BLaER1 treated with 17β-estradiol and CSF1 and Interleukin-3, amounts not matched to agents 10 nM and 100 nM (cell line): ENCODE data around the gene NVL.
A peak's percentile ranks its signal among the peaks of the same experiment; 100 is the strongest.
"Not testable (repeated sequence)": the region's sequence is repeated elsewhere in the genome, so short reads cannot be mapped to it uniquely, and the experiment has no call there.

Experiments
- H3K27ac ChIP-seq, 11 experiments: shearing (Covaris generic); formaldehyde crosslinking; 2 replicates each; pipeline ENCODE4 v1.8.1; 2022
- H3K27me3 ChIP-seq, 11 experiments: shearing (Covaris generic); formaldehyde crosslinking; 2 replicates each; pipeline ENCODE4 v1.8.1; 2022
- H3K36me3 ChIP-seq, 11 experiments: shearing (Covaris generic); formaldehyde crosslinking; 2 replicates each; pipeline ENCODE4 v1.8.1; 2022
- H3K4me1 ChIP-seq, 10 experiments: shearing (Covaris generic); formaldehyde crosslinking; 2 replicates each; pipeline ENCODE4 v1.8.1; 2022
- H3K4me2 ChIP-seq, 11 experiments: shearing (Covaris generic); formaldehyde crosslinking; 2 replicates each; pipeline ENCODE4 v1.8.1; 2022
- H3K4me3 ChIP-seq, 10 experiments: shearing (Covaris generic); formaldehyde crosslinking; 2 replicates each; pipeline ENCODE4 v1.8.1; 2022
- H3K9ac ChIP-seq, 11 experiments: shearing (Covaris generic); formaldehyde crosslinking; 2 replicates each; pipeline ENCODE4 v1.8.1; 2022
- H3K9me3 ChIP-seq, 11 experiments: shearing (Covaris generic); formaldehyde crosslinking; replicated peaks in 1 of 11; 2 replicates each; pipeline ENCODE4 v1.8.1; 2022
- H4K20me1 ChIP-seq, 11 experiments: shearing (Covaris generic); formaldehyde crosslinking; 2 replicates each; pipeline ENCODE4 v1.8.1; 2022
- Cebpa-rat ChIP-seq, 11 experiments: shearing (Covaris generic); IDR thresholded peaks; 2 replicates each; pipeline ENCODE4 v1.8.1; 2022

The NVL gene

DNA sequence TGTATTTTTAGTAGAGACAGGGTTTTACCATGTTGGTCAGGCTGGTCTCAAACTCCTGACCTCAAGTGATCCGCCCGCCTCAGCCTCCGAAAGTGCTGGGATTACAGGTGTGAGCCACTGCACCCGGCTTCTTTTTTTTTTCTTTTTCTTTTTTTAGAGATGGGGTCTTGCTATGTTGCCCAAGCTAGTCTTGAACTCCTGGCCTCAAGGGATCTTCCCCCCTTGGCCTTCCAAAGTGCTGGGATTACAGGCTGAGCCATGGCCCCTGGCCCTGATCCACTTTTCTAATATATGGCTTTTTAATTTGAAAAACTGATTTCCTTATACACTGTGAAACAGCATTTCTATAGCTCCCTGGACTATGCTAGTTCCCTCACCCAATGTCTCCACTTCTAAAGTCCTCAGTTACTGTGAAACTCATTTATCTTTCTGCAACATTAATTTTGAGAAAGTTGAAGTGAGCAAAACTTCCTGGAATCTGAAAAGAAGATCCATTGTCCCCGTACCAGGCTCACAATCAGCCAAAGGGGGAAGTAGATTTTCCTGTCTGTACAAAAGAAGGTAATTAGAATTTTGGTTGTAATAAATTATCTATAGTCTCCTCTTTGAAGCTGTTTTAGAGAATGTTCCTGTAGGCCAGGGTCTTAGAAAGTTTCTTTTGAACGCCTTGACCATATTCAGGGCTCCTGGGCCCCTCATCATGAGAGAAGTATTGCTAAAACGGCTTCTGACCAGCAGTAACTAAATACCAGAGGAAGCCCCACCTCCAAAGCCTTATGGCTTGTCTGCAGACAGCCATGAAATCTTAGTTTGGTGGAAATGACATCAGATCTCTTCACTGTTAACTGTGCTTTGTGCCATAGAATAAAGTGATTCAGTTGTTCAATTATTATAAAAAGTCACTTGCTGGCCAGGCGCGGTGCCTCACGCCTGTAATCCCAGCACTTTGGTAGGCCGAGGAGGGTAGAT, 112.0 kb downstream of the NVL start:
- TF ChIP-seq Cebpa-rat (IDR thresholded peaks at IDR 0.05): no peak
- peak overlapping the region in 8 of 11 experiments; percentile 7 to 66 (median 54); a peak in 10 of 22 replicates for H3K27ac ChIP-seq

DNA sequence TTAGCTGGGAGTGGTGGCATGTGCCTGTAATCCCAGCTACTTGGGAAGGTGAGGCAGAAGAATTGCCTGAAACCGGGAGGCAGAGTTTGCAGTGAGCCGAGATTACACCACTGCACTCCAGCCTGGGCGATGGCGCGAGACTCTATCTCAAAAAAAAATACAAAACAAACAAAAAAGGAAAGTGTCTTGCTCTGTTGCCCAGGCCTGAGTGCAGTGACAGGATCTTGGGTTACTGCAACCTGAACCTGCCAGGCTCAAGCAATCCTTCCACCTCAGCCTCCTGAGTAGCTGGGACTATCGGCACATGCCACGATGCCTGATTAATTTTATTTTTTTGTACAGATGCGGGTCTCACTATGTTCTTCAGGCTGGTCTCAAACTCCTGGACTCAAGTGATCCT, 113.6 kb downstream of the NVL start:
- Histone ChIP-seq H3K4me1 (peaks cover 11 to 39% (median 26%) of the 10 kb centered on the region in 10 experiments; a peak in 19 of 20 replicates), H4K20me1 (no peaks in the 10 kb centered on the region), H3K4me3 (no peak overlapping the region), H3K27ac (no peak overlapping the region), H3K9me3 (no peaks in the 10 kb centered on the region), H3K36me3 (no peaks in the 10 kb centered on the region), H3K9ac (no peak overlapping the region), H3K27me3 (no peaks in the 10 kb centered on the region), H3K4me2 (no peak overlapping the region)
- TF ChIP-seq Cebpa-rat (IDR thresholded peaks at IDR 0.05): no peak

More for the DNA sequence above, 112.0 kb downstream of the NVL start:
- Histone ChIP-seq H3K27me3 (no peaks in the 10 kb centered on the region), H3K9me3 (no peaks in the 10 kb centered on the region), H3K4me3 (no peak overlapping the region), H4K20me1 (no peaks in the 10 kb centered on the region), H3K4me1 (peaks cover 11 to 34% (median 25%) of the 10 kb centered on the region in 10 experiments; a peak in 19 of 20 replicates), H3K36me3 (no peaks in the 10 kb centered on the region), H3K4me2 (peak overlapping the region in 9 of 11 experiments; percentile 0 to 78 (median 58); a peak in 19 of 22 replicates), H3K9ac (peak overlapping the region in 6 of 11 experiments; percentile 17 to 54 (median 32); a peak in 6 of 22 replicates)

- no peak overlapping the region for H3K9ac ChIP-seq
- no peaks in the 10 kb centered on the region for H3K36me3 ChIP-seq
- no peak for TF ChIP-seq Cebpa-rat (IDR thresholded peaks at IDR 0.05)
- H3K4me1 ChIP-seq: peaks cover 27 to 58% (median 48%) of the 10 kb centered on the region in 10 experiments
- H4K20me1 ChIP-seq: no peaks in the 10 kb centered on the region
- no peaks in the 10 kb centered on the region for H3K27me3 ChIP-seq
- no peak overlapping the region for H3K4me3 ChIP-seq
- H3K27ac ChIP-seq: no peak overlapping the region
- H3K4me2 ChIP-seq: peak overlapping the region in 4 of 11 experiments; percentile 6 to 46 (median 29); a peak in 4 of 22 replicates
- no peaks in the 10 kb centered on the region for H3K9me3 ChIP-seq
Observed at GRCh38 chr1:224213438-224214119, 116.4 kb downstream of the NVL start.

DNA sequence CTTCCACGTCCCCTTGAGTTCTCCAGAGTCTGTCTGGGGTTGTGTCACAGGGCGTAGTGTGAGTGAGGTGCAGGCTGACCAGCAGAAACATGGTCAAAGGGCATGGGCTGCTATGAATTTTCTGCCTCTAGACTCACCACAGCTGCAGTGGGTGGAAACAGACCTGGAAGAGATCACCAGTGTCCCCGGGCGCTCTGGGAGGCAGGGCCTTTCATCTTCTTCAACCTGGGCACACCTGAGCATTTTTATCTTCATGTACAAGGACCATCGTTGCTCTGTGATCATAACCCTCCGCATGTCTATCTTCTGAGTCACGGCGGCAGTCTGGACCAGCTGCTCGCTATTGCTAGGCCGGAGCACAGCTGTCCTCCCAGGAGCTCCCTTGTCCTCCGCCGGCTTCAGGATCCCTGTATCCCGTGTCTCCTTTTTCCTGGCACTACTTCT, 117.3 kb downstream of the NVL start:
- H3K4me1 ChIP-seq: peaks cover 26 to 56% (median 46%) of the 10 kb centered on the region in 10 experiments
- no peaks in the 10 kb centered on the region for H3K9me3 ChIP-seq
- no peak overlapping the region for H3K4me3 ChIP-seq
- H3K4me2 ChIP-seq: no peak overlapping the region
- no peaks in the 10 kb centered on the region for H3K36me3 ChIP-seq
- TF ChIP-seq Cebpa-rat (IDR thresholded peaks at IDR 0.05): no peak
- H4K20me1 ChIP-seq: no peaks in the 10 kb centered on the region
- H3K27me3 ChIP-seq: no peaks in the 10 kb centered on the region
- no peak overlapping the region for H3K27ac ChIP-seq
- no peak overlapping the region for H3K9ac ChIP-seq

DNA sequence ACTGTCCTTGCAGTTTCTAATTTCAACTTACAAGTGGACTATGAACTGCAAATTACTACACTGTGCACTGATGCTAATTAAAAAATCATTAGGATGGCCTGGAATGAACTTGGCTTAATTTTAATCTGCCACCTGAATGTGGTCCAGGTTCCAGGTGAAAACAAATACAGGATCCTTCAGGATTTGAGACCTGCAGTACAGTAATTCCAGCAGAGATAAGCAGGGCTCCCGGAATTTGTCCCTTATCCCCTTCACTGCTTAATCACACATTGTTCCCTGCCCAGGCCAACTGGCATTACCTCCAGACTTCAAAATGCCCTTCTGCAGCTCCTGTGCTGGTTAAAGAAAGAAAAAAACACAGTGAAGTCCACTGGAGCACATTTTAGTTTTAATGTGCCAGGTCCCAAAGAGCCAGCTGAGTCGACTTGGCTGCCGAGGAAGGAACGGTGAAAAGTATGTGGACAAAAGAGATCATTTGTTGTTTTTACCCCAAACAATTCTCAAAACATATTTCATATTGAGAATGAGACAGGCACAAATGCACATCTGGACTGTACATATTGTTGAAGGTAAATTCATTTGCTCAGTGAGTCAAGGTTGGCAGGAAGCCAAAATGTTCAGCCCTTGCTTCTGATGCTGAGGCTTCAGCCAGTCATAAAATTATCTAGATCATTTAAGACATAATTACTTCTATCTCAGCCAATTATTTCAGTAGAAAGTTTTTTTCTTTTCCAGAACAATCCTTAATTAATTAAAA, 118.6 kb downstream of the NVL start:
- Histone ChIP-seq H3K36me3 (no peaks in the 10 kb centered on the region), H3K4me3 (no peak overlapping the region), H3K4me2 (peak overlapping the region in 5 of 11 experiments; percentile 84 to 93 (median 86); a peak in 7 of 22 replicates), H3K27ac (no peak overlapping the region), H4K20me1 (no peaks in the 10 kb centered on the region), H3K9ac (no peak overlapping the region), H3K27me3 (no peaks in the 10 kb centered on the region), H3K4me1 (peaks cover 32 to 60% (median 47%) of the 10 kb centered on the region in 10 experiments), H3K9me3 (no peaks in the 10 kb centered on the region)
- no peak for TF ChIP-seq Cebpa-rat (IDR thresholded peaks at IDR 0.05)

GRCh38 chr1:224205931-224206538, 123.9 kb downstream of the NVL start:
- Histone ChIP-seq H3K4me2 (peak overlapping the region; percentile 71 to 93 (median 85)), H3K27ac (peak overlapping the region; percentile 39 to 83 (median 74); a peak in 20 of 22 replicates), H3K4me1 (peaks cover 64 to 91% (median 79%) of the 10 kb centered on the region in 10 experiments), H3K9ac (peak overlapping the region; percentile 31 to 74 (median 59); a peak in 18 of 22 replicates), H3K4me3 (0 out of 20 replicates have a peak overlapping the region, but pooled peaks of 1 of the 10 experiments have one; percentile 19)
- not testable (repeated sequence) for H4K20me1 ChIP-seq, H3K27me3 ChIP-seq, H3K9me3 ChIP-seq, H3K36me3 ChIP-seq

DNA sequence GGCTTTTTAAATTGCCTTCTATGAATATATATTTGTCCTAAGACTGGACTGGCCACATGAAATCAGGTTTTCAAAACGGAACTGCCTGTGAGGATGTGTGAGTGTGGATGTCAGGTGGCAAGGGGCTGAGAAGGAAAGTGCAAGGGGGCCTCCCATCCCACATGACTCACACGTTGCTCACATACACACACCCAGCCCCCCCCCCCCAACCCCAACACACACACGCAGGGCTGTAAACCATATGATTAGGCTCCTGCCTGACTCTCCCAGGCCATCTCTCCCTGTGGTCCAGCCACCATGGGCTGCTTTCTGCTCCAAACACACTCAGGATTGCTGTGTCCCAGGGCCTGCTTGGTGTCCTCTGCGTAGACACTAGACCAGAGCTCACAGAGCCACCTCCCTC, 124.5 kb downstream of the NVL start:
- Histone ChIP-seq H3K36me3 (no peaks in the 10 kb centered on the region; a peak in 1 of 22 replicates), H3K9me3 (no peaks in the 10 kb centered on the region), H3K4me2 (peak overlapping the region; percentile 71 to 93 (median 85)), H4K20me1 (no peaks in the 10 kb centered on the region; a peak in 1 of 22 replicates), H3K4me3 (0 out of 20 replicates have a peak overlapping the region, but pooled peaks of 1 of the 10 experiments have one; percentile 19), H3K9ac (peak overlapping the region; percentile 31 to 74 (median 59); a peak in 18 of 22 replicates), H3K27ac (peak overlapping the region; percentile 39 to 83 (median 74); a peak in 20 of 22 replicates), H3K27me3 (no peaks in the 10 kb centered on the region), H3K4me1 (peaks cover 64 to 86% (median 75%) of the 10 kb centered on the region in 10 experiments)
- 0 out of 22 replicates have a peak, but pooled peaks of 1 of the 11 experiments have one; percentile 3 for TF ChIP-seq Cebpa-rat (IDR thresholded peaks at IDR 0.05)
